Transverse colon (tissue), 3 donors: ENCODE results near the gene RBM47.

Source experiments
- POLR2A ChIP-seq: fragments of 450-650 bp; IDR thresholded peaks from one replicate; pipeline ENCODE4 v1.6.1; 2016; ENCODE audit warnings: antibody characterized with exemption, mild to moderate bottlenecking, moderate library complexity
- POLR2AphosphoS5 ChIP-seq, 3 donors: sonication (generic); formaldehyde crosslinking; IDR thresholded peaks; one replicate each; pipeline ENCODE4 v1.6.1; 2016; ENCODE audit warnings: antibody characterized with exemption in 3 of 3

DNA sequence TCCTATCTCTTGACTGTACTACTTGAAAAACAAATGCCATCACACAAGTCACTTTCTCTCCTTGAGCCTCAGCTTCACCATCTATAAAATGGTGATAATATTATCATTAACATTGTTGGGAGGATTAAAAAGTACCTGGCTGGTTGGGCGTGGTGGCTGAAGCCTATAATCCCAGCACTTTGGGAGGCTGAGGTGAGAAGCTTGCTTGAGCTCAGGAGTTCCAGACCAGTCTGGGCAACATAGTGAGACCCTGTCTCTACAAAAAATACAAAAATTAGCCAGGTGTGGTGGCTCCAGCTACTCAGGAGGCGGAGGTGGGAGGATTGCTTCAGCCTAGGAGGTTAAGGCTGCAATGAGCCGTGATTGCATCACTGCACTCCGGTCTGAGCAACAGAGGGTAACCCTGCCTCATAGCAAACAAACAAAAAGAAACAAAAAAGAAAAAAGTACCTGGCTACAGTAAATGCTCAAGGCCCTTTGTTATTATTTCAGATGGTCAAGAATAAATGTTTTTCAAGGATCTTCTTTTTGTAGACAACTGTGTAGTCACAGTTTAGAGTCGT lies 174.2 kb downstream of the RBM47 start:
- TF ChIP-seq POLR2AphosphoS5 (IDR thresholded peaks at IDR 0.05) (no peak), POLR2A (no peak)
